Left lung (tissue), 10 donors: ENCODE measurements around the gene ASB9. TPM values are rescaled to one million over a fixed set of nuclear protein-coding genes. Genes with fewer than 3 reads are reported as not detected.

Source experiments
- ATAC-seq: fragments of 200-7000 bp; cut with Tn5 transposase; one replicate; pipeline ENCODE4 v1.9.1; 2020; ENCODE audit warnings: moderate library complexity
- DNase-seq, 4 donors: peaks; one replicate each; pipeline ENCODE4 v3.0.0-alpha.2; 2013 to 2020
- H3K27ac ChIP-seq, 2 donors: fragments of 200-600 bp; sonication (generic) in 1 of 2; one replicate each; pipeline versions ENCODE4 v1.5.0 to v1.8.0; 2020 to 2021
- H3K27me3 ChIP-seq, 2 donors: fragments of 200-600 bp; sonication (generic) in 1 of 2; one replicate each; pipeline versions ENCODE4 v1.5.0 to v1.8.0; 2020 to 2021
- H3K36me3 ChIP-seq, 2 donors: fragments of 200-600 bp; sonication (generic) in 1 of 2; one replicate each; pipeline versions ENCODE4 v1.5.0 to v1.8.0; 2020 to 2021
- H3K4me1 ChIP-seq, 2 donors: fragments of 200-600 bp; one replicate each; pipeline ENCODE4 v1.8.0; 2021
- H3K4me3 ChIP-seq, 2 donors: fragments of 200-600 bp; sonication (generic) in 1 of 2; one replicate each; pipeline versions ENCODE4 v1.5.0 to v1.8.0; 2020 to 2021; ENCODE audit warnings: mild to moderate bottlenecking in 1 of 2
- H3K9me3 ChIP-seq, 2 donors: fragments of 200-600 bp; sonication (generic) in 1 of 2; one replicate each; pipeline versions ENCODE4 v1.5.0 to v1.8.0; 2020 to 2021
- CTCF ChIP-seq, 2 donors: fragments of 200-600 bp; sonication (generic) in 1 of 2; IDR thresholded peaks; one replicate each; pipeline versions ENCODE4 v1.5.0 to v1.8.0; 2021; ENCODE audit warnings: antibody characterized with exemption in 2 of 2
- intact Hi-C, 2 donors: fragments of 100-400 bp; cut with DNase I; formaldehyde crosslinking; loops; one replicate each; pipeline versions ENCODE4 v1.11.2 to v1.14.2; 2022
- polyA plus RNA-seq, 6 donors: library from polyadenylated mRNA; unstranded; fragments of 120-200 nt; gene quantifications; one replicate each; pipeline ENCODE4 v1.2.1, GENCODE V29; 2013; ENCODE audit not compliant: insufficient read length in 6 of 6
- total RNA-seq, 2 donors: library from RNA; stranded (reverse); fragmentation: NEBNext Ultra II Directional; extraction: Animal tissue kit (Norgen Biotek cat#: 25700); gene quantifications; one replicate each; pipeline ENCODE4 v1.2.1, GENCODE V29; 2021
- donor health status: DM: no; HTN: yes; CAD: no.
- donor health status: DM: no; HTN: no; CAD: no.

The ASB9 gene
- total and polyA plus RNA-seq, 8 donors, result 2.7 to 12.2 (median 10.2) TPM

GRCh38 chrX:15298780-15299179 is 28.9 kb upstream of the ASB9 start:
- Histone ChIP-seq H3K9me3 (no peaks in the 10 kb centered on the region), H3K4me1 (no peaks in the 10 kb centered on the region), H3K4me3 (no peak overlapping the region), H3K27me3 (no peaks in the 10 kb centered on the region), H3K36me3 (no peaks in the 10 kb centered on the region), H3K27ac (peak overlapping the region in 1 of 2 donors; percentile 55)
- intact Hi-C loops, result no loop called here
- TF ChIP-seq CTCF (IDR thresholded peaks at IDR 0.05), result no peak
- DNase-seq, result no peak
- ATAC-seq, result no peak

GRCh38 chrX:15298201-15298600 is 28.3 kb upstream of the ASB9 start:
- Histone ChIP-seq H3K4me1 (no peaks in the 10 kb centered on the region), H3K27ac (peak overlapping the region in 1 of 2 donors; percentile 55), H3K4me3 (no peak overlapping the region), H3K36me3 (no peaks in the 10 kb centered on the region), H3K9me3 (no peaks in the 10 kb centered on the region), H3K27me3 (no peaks in the 10 kb centered on the region)
- intact Hi-C loops, result no loop called here
- no peak for TF ChIP-seq CTCF (IDR thresholded peaks at IDR 0.05)
- DNase-seq, result no peak
- ATAC-seq, result no peak

- Histone ChIP-seq H3K27me3 (no peaks in the 10 kb centered on the region), H3K27ac (no peak overlapping the region), H3K4me1 (no peaks in the 10 kb centered on the region), H3K4me3 (no peak overlapping the region), H3K9me3 (no peaks in the 10 kb centered on the region), H3K36me3 (no peaks in the 10 kb centered on the region)
- intact Hi-C loops, result no loop called here
- ATAC-seq, result no peak
- DNase-seq, result no peak
- TF ChIP-seq CTCF (IDR thresholded peaks at IDR 0.05), result no peak
Measured at GRCh38 chrX:15293451-15293850, 23.6 kb upstream of the ASB9 start.

- no peaks in the 10 kb centered on the region for H3K4me1 ChIP-seq
- no peaks in the 10 kb centered on the region for H3K27me3 ChIP-seq
- no peak for TF ChIP-seq CTCF (IDR thresholded peaks at IDR 0.05)
- no peak overlapping the region for H3K27ac ChIP-seq
- H3K36me3 ChIP-seq, result no peaks in the 10 kb centered on the region
- no peak for DNase-seq
- ATAC-seq, result no peak
- no peaks in the 10 kb centered on the region for H3K9me3 ChIP-seq
- H3K4me3 ChIP-seq, result no peak overlapping the region
- intact Hi-C loops, result no loop called here
Measured at GRCh38 chrX:15292861-15293260, 23.0 kb upstream of the ASB9 start.

- DNase-seq (no peak), ATAC-seq (no peak)
- no peak for TF ChIP-seq CTCF (IDR thresholded peaks at IDR 0.05)
- H3K27ac ChIP-seq, result no peak overlapping the region
- no peaks in the 10 kb centered on the region for H3K27me3 ChIP-seq
- no peaks in the 10 kb centered on the region for H3K9me3 ChIP-seq
- H3K36me3 ChIP-seq, result no peaks in the 10 kb centered on the region
- no peaks in the 10 kb centered on the region for H3K4me1 ChIP-seq
- intact Hi-C loops, result no loop called here
- H3K4me3 ChIP-seq, result no peak overlapping the region
Measured at GRCh38 chrX:15277604-15278003, 7.7 kb upstream of the ASB9 start.
